Measurements from ENCODE around the gene PLAC8. TPM values are rescaled to one million over a fixed set of nuclear protein-coding genes. Genes with fewer than 3 reads are reported as not detected.
"Not testable (repeated sequence)": the region's sequence is repeated elsewhere in the genome, so short reads cannot be mapped to it uniquely, and the experiment has no call there.

The PLAC8 gene
- 31.1 TPM for polyA plus RNA-seq (2012; ENCODE audit: insufficient read depth, insufficient read length)

- DNase-seq (ENCODE audit: low read depth, low spot score) = peak; percentile 91
- H3K4me3 ChIP-seq (ENCODE audit: low read length) = peak within 1 kb of the TSS; percentile 54
These were observed at the start of gene PLAC8 for GRCh38 chr4:83114576-83114975. PLAC8 (minus strand) TSS chr4:83114729; CDS start chr4:83107921, 6,808 bp downstream.

- DNase-seq (ENCODE audit: low read depth, low spot score) = no peak
- H3K4me3 ChIP-seq (ENCODE audit: low read length) = no peak overlapping the region
These were observed 38.9 kb upstream of the PLAC8 start for GRCh38 chr4:83153417-83153816.

- no peak for DNase-seq (ENCODE audit: low read depth, low spot score)
- no peak overlapping the region for H3K4me3 ChIP-seq (ENCODE audit: low read length)
These were observed 38.2 kb upstream of the PLAC8 start for GRCh38 chr4:83152746-83153145.

- DNase-seq (ENCODE audit: low read depth, low spot score) = no peak
- no peak overlapping the region for H3K4me3 ChIP-seq (ENCODE audit: low read length)
These were observed 37.1 kb upstream of the PLAC8 start for GRCh38 chr4:83151651-83152050.

- DNase-seq (ENCODE audit: low read depth, low spot score) = no peak
- no peak overlapping the region for H3K4me3 ChIP-seq (ENCODE audit: low read length)
These were observed 36.3 kb upstream of the PLAC8 start for GRCh38 chr4:83150653-83151330.

GRCh38 chr4:83149865-83150652, 35.5 kb upstream of the PLAC8 start:
- DNase-seq (ENCODE audit: low read depth, low spot score) = no peak

DNA sequence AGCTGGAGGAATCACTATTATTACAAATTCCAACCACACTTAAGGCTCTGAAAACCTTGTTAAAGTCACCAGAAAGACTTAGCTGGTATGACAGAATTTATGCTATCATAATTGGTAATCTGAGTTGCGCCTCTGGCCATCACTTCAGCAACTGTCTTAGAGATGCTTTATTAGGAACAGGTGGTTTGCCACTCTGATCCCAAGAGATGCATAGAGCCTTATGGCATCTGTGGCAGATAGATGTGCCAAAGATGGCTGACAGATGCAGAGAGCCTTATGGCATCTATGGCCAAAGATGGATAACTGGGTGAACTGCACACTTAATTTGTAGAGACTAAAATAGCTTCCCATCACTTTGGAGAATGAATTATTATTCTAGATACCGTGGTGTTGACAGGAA, 32.3 kb upstream of the PLAC8 start:
- DNase-seq (ENCODE audit: low read depth, low spot score) = no peak
- H3K4me3 ChIP-seq (ENCODE audit: low read length) = no peak overlapping the region

More at GRCh38 chr4:83149865-83150652, 35.5 kb upstream of the PLAC8 start:
- H3K4me3 ChIP-seq (ENCODE audit: low read length) = no peak overlapping the region

- not testable (repeated sequence) for H3K4me3 ChIP-seq (ENCODE audit: low read length); DNase-seq (ENCODE audit: low read depth, low spot score)
These were observed 31.2 kb upstream of the PLAC8 start for GRCh38 chr4:83145776-83146175.

DNA sequence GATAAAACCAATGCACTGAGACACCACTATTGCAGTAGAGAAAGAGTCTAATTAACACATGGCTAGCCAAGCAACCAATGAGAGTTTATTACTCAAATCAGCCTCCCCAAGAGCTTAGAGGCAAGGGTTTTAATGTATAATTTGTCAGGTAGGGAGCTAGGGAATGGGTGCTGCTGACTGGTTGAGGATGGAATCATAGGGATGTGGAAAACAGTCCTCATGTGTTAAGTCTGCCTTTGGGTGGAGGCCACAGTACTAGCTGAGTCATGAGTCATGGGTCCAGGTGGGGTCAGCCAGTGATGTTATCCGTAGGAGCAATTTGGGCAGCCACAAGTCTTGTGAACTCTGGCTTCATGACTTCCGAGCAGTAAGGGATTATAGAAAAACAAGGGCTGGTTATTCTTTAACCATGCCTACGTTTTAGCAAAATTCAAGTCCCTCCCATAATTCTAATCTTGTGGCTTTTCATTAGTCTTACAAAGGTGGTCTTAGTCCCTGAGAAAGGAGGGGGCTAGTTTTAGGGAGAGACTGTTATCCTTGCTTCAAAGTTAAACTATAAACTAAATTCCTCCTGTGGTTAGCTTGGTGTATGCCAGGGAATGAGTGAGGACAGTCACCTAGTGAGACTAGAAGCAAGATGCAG, 25.1 kb upstream of the PLAC8 start:
- no peak for DNase-seq (ENCODE audit: low read depth, low spot score)
- no peak overlapping the region for H3K4me3 ChIP-seq (ENCODE audit: low read length)

GRCh38 chr4:83138946-83139345, 24.4 kb upstream of the PLAC8 start:
- no peak for DNase-seq (ENCODE audit: low read depth, low spot score)
- no peak overlapping the region for H3K4me3 ChIP-seq (ENCODE audit: low read length)

GRCh38 chr4:83132065-83132464, 17.5 kb upstream of the PLAC8 start:
- no peak overlapping the region for H3K4me3 ChIP-seq (ENCODE audit: low read length)
- DNase-seq (ENCODE audit: low read depth, low spot score) = no peak

GRCh38 chr4:83129264-83129663, 14.7 kb upstream of the PLAC8 start:
- no peak for DNase-seq (ENCODE audit: low read depth, low spot score)
- H3K4me3 ChIP-seq (ENCODE audit: low read length) = no peak overlapping the region

- H3K4me3 ChIP-seq (ENCODE audit: low read length) = no peak overlapping the region
- DNase-seq (ENCODE audit: low read depth, low spot score) = no peak
These were observed 13.9 kb upstream of the PLAC8 start for GRCh38 chr4:83128240-83128929.

- H3K4me3 ChIP-seq (ENCODE audit: low read length) = peak overlapping the region; percentile 32
- peak; percentile 80 for DNase-seq (ENCODE audit: low read depth, low spot score)
These were observed 11.2 kb upstream of the PLAC8 start for GRCh38 chr4:83125738-83126141.

GRCh38 chr4:83124111-83124780, 9.7 kb upstream of the PLAC8 start:
- no peak overlapping the region for H3K4me3 ChIP-seq (ENCODE audit: low read length)
- no peak for DNase-seq (ENCODE audit: low read depth, low spot score)

GRCh38 chr4:83121246-83121645, 6.7 kb upstream of the PLAC8 start:
- H3K4me3 ChIP-seq (ENCODE audit: low read length) = no peak overlapping the region
- no peak for DNase-seq (ENCODE audit: low read depth, low spot score)

- H3K4me3 ChIP-seq (ENCODE audit: low read length) = no peak overlapping the region
- no peak for DNase-seq (ENCODE audit: low read depth, low spot score)
These were observed 4.3 kb upstream of the PLAC8 start for GRCh38 chr4:83118869-83119268.

DNA sequence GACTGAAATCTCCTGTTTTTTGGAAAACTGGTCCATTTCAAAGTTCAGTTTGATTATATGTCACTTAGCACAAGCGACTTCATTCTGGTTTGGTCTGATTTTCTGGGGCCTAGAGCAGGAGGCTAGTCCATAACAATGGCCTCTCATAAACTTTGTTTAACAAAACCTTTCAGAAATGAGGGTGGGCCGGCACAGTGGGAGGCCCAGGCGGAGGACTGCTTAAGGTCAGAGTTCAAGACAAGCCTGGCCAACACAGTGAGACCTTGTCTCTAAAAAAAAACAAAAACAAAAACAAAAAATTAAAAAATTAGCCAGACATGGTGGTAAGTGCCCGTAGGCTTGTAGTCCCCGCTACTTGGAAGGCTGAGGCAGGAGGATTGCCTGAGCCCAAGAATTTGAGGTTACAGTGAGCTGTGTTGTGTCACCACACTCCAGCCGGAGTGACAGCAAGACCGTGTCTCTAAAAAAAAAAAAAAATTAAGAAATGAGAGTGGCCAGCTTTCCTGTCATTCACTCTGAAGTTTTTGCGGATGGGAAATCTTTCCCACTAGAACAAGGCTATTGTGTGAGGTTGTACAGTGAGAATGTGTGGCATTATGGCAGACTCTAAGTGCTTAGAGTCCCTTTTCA, 1.2 kb upstream of the PLAC8 start:
- no peak overlapping the region for H3K4me3 ChIP-seq (ENCODE audit: low read length)
- DNase-seq (ENCODE audit: low read depth, low spot score) = no peak

GRCh38 chr4:83115000-83115399, 471 bp upstream of the PLAC8 start:
- no peak for DNase-seq (ENCODE audit: low read depth, low spot score)
- H3K4me3 ChIP-seq (ENCODE audit: low read length) = no peak overlapping the region

All from Jurkat, Clone E6-1 (cell line).